GM12878 (cell line): ENCODE measurements around the gene HIVEP3.

Experiments
- CTCF ChIP-seq, 3 experiments: IDR thresholded peaks in 2 of 3; conservative IDR thresholded peaks in 1 of 3; 2 replicates each; pipeline ENCODE4 v1.5.1; 2011; ENCODE audit warnings: low read depth in 3 of 3, low read length in 3 of 3, mild to moderate bottlenecking in 3 of 3, control low read depth in 2 of 3, moderate library complexity in 2 of 3, inconsistent platforms in 1 of 3, mixed read lengths in 1 of 3; ENCODE audit not compliant: control insufficient read depth in 2 of 3, insufficient read depth in 1 of 3; ENCODE audit errors: extremely low read depth in 1 of 3
- SP1 ChIP-seq: IDR thresholded peaks from one replicate; pipeline ENCODE4 v1.6.1; 2011; ENCODE audit warnings: low read depth, low read length

DNA sequence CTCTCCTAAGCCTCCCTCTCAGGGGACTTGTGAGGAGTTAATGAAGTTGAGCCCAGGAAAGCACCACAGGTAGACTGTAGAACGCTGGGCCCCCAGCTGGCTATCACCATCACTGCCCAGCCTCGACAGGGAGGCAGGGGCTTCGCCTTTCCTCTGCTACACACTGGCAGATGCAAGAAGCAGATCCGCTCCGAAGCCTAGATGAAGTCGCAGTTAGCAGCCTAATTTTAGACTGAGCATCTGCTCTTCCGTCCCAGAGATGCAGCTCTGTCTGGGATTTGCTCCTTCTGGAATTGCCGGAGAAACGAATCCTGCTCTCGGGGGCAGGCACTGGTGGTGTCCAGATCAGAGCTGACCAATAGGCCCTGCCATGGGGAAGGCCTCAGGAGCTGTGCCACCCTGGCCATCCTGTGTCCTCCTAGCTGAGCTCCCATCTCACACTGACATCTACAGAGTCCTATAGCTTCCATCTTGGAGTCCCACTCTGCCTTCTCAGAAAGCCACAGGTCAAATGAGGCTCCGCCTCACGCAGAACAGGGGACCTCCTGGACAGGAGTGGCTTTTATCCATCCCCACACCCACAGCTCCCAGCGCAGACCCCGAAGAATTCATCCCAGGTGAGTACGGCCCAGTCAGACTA, 247.5 kb downstream of the HIVEP3 start:
- TF ChIP-seq CTCF (IDR thresholded peaks at IDR 0.05 in 2 of 3, conservative IDR thresholded peaks at IDR 0.05 in 1 of 3; ENCODE audit: control insufficient read depth in 2 of 3, extremely low read depth in 1 of 3, insufficient read depth in 1 of 3, low read depth in 3 of 3, low read length in 3 of 3) (no peak), SP1 (no peak)
